HG03280 (cell line): Measurements from ENCODE around the gene TPM2.

Experiments
- ATAC-seq: cut with Tn5 transposase; IDR thresholded peaks from one replicate; pipeline ENCODE4 v1.9.1; 2021; ENCODE audit warnings: mild to moderate bottlenecking, moderate library complexity; ENCODE audit not compliant: unreplicated experiment

TPM2 gene

DNA sequence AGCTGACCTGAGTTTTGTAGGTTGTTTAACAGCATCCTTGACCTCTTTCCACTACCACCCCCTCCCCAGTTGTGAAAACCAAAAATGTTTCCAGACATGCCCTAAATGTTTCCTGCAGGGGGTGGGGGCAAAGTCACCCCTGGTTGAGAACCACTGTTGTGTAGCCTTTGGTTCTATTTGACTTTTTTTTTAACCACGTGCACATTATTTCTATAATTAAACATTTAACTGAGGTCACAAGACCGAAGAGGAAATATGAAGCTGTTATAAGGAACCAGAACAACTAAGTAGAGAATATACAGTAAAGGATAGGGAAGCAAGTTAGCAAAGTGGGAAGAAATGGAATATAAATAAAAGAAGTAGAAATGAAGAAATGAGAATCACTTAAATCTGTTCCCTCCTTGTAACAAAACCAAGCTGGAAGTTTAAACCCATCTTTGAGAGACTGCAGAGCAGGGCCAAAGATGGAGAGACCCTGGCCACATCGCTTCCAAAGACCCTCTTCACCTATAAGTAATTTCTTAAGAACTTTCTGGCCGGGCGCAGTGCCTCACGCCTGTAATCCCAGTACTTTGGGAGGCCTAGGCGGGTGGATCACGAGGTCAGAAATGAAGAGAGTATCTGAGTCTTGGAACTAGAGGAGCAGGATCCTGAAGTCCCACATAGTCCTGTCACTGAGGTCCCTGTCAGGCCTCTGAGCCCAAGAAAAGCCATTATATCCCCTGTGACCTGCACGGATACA, 53.4 kb downstream of the TPM2 start:
- no peak for ATAC-seq

DNA sequence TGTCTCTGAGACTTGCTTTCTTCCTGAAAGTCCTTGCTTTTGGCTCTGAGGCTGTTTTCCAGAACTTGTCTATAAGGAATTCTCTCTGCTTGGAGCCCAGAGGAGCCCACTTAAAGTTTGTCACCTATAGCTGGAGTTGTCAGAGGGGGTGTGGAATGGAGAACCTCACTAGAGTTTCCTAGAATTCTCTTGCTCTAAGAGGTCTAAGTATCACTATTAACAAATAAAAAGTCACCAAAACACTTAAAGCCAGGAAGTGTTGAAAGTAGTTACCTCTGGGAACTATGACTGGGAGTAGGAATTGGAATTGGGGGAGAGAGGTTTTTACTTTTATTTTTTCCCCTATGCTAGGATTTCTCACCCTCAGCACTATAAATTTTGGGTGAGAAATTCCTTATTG, 54.0 kb downstream of the TPM2 start:
- no peak for ATAC-seq
